HG02884 (cell line): Measurements from ENCODE around the gene RPUSD1.
A peak's percentile ranks its signal among the peaks of the same experiment; 100 is the strongest.
"Not testable (repeated sequence)": the region's sequence is repeated elsewhere in the genome, so short reads cannot be mapped to it uniquely, and the experiment has no call there.

Experiments used
- ATAC-seq: cut with Tn5 transposase; IDR thresholded peaks from one replicate; pipeline ENCODE4 v1.9.1; 2021; ENCODE audit warnings: mild to moderate bottlenecking, moderate library complexity; ENCODE audit not compliant: unreplicated experiment

RPUSD1 gene, protein sequence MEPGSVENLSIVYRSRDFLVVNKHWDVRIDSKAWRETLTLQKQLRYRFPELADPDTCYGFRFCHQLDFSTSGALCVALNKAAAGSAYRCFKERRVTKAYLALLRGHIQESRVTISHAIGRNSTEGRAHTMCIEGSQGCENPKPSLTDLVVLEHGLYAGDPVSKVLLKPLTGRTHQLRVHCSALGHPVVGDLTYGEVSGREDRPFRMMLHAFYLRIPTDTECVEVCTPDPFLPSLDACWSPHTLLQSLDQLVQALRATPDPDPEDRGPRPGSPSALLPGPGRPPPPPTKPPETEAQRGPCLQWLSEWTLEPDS

DNA sequence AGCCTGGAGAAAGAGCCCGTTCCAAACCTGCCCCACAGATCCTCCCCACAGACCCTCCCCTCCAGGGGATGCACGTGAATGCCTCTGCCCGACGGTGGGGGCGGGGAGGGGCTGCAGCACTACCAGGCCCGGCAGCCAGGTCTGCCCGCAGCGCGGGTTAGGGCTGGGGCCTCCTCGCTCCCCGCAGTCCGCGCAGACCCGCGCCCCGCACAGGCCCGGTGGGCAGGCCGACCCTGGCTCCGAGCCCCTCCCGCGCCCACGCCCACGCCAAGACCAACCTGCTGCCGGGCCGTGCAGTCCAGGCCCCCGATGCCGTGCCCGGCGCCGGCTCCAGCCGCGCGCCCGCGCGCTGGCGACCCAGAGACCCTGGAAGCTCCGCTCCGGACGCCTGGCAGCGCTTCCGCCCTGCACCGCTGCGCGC is at the start of gene RPUSD1:
RPUSD1 (minus strand) TSS at position 404 of the 421 bp plus-strand sequence. CDS start 644 bp downstream, outside the sequence.
- peak; percentile 16 for ATAC-seq

DNA sequence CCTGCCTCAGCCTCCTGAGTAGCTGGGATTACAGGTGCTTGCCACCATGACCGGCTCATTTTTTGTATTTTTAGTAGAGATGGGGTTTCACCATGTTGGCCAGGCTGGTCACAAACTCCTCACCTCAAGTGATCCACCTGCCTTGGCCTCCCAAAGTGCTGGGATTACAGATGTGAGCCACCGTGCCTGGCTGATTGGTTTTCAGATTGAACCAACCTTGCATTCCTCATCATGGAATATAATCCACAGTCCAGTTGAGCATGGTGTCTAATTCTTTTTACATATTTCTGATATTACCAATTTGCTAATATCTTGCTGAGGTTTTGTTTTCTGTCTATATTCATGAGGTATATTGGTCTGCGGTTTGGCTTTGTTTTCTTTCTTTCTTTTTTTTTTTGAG is 48.6 kb upstream of the RPUSD1 start:
- ATAC-seq = not testable (repeated sequence)

DNA sequence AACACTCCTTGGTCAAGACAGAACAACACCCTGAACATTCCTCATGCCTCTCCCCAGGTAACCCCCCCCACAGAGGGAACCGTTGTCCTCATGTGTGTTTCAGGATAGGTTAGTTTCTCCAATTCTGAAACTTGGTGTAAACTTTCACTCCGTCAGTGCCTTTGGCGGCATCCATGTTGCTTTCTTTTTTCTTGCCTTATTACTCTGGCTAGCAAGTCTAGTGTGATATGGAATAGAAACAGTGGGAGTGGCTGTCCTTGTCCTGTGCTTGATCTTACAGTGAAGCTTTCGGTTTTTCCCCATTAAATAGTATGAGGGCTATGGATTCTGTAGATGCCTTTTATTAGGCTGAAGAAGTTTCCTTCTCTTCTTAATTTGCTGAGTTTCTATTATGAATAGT is 48.0 kb upstream of the RPUSD1 start:
- no peak for ATAC-seq

DNA sequence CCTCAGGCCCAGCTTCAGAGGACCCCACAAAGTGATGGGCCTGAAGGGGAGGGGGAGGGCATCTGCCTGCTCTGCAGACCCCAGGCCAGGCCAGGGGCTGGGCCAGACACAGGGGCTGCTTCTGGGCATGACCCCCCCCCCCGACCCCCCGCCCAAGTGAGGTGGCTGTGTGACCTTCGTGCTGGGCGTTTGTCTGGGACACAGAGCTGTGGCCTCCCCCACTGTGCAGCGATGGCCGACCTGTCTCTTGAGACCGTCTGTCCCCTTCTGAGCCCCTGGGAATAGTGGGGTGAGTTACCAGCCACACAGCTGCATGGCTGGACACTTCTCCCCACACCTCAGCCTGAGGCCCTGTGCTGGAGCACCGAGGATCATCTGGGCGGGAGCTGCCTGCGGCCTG is 47.2 kb upstream of the RPUSD1 start:
- no peak for ATAC-seq

DNA sequence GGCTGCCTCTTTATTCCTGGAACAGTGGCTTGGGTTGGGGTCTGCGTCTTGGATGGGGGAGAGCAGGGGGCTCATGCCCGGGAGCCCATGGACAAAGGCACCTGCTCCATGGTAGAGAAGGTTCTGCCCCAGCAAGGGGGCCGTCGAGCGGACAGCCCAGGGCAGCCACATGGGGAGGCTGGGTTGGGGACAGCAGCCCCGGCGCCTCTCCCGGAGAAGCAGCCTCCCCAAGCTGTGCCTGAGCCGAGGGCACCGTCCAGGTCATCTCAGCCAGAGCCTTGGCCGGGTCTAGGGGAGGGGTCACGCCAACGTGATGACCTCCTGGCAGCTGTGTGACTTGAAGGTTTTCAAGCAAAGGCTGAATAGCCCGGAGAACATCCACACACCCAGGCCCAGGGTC is 45.2 kb upstream of the RPUSD1 start:
- no peak for ATAC-seq

DNA sequence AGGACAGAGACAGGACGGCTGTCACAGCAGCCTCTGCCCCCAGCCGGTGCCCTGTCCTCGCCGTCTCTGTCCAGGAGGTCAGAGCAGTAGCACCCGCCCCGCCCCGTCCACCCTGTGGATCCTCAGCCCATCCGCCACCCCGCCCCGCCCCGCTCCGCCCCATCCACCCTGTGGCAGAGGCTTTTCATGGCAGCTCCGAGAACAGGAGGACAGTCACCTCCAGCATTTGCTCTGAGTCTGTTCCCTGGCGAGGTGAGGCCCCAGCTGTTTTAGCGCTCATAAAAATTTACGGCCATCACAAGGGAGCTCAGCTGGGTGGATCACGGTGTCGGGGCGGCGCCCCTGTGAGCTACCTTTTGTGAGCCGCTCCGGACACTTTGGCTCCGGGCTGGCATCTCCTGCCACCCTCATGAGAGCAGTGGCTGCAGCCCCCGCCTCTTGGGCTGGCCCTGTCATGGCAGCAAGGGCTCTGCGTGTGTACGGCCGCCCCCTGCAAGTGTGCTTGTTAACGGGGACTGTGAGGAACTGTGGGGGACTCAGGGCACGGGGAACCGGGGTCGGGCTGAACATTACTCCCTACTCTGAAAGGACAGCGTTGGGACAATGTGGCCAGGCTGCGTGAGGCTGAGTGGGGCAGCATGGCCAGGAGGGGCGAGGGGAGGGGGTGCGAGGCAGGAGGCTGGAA is 44.6 kb upstream of the RPUSD1 start:
- ATAC-seq = no peak

DNA sequence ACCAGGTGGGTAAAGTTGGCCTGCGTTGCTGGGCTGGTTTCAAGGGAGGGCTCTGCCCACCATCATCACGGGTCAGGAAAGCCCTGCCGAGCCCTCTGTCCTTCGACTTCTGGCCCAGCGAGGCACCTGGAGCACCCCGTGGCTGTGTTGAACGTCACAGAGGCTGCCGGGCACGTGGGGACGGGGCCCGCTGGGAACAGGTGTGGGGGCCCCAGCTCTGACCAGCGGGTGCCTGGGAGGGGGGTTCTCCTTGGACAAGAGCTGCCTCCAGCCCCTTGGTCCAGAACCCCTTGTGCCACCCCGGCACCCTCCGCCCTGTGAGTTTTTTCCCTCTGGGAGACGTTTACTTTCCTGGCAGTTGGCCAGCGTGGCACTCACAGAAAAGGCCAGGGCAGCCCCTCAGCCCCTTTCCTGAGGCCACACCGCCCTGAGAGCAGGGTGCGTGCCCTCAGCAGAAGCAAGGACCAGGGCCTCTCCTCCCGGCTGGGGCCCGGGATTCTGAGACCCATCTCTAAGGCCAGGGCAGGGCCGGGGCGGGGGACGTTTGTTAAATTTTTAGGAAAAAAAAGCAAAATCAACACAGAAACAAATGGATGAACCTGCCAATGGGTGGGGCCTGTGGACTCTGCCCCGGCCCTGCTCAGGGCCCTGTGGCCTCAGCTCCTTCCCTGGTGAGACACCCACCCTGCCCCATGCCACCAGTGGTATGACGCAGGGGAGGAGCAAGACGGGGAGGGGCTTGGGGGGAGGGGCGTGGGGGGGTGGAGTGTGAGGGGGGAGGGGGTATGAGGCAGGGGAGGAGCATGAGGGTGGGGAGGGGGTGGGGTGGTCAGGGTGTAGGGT is 43.6 kb upstream of the RPUSD1 start:
- ATAC-seq = no peak

DNA sequence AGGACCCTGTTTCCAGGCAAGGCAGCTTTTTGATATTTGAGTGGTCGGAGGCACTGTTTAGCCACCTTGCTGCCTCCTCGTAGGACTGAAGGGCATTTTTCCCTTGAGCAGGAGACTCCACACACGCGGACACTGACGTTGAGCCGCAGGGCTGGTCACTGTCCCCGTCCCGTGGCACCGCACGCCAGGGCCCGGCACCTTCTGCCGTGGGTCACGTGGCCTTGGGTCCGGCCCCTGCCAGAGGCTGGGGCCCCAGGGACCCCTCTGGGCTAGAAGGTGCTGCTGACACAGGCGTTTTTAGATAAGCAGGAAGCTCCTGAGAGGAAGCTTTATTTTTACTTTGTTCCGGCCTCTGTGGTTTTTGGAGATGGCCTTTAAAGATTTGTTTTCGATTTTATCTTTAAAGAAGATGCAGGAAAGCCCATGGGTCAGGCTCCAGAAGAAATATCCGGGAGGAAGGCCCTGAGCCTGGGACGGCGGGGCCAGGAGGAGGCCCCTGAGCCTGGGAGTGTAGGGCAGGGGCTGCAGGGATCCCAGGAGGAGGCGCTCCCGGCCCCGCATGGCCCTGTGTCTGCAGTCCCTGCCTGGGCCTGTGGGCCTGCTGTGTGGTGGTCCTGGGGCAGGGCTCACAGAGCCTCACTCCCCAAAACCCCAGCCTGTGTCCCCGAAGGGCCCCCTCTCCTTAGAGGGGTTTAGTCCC is 42.8 kb upstream of the RPUSD1 start:
- no peak for ATAC-seq

DNA sequence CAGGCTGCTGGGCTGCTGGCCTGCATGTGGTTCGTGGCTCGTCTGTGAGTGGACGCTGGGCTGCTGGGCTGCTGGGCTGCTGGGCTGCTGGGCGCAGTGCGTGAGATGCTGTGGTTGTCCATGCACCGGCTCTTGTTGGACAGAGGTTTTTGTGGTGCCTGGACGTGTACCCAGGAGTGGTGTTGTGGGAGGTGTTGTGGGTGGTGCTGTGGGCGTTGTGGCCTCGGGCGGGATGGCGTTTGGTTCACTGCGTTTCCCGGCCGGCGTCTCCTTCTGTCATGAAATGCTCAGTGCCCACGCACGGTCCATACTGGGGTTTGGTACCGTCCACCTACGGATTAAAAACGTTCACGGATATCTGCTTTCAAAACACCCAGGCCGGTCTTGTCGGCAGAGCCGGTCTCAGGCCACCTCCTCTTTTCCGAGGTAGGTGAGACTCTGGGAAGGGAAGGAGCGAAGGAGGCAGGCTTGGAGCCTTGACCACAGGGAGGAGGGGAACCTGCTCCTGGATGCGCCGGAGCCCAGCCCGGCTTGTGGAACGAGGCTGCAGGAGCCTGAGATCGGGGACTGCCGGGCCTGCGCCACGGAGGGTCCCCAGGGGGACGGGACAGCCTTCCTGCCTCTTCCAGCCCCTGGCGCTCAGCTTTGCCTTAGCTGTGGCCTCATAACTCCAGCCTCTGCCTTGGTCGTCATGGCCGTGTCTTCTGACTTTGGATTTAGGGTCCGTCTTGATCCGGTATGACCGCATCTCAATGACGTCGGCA is 42.1 kb upstream of the RPUSD1 start:
- ATAC-seq = no peak

DNA sequence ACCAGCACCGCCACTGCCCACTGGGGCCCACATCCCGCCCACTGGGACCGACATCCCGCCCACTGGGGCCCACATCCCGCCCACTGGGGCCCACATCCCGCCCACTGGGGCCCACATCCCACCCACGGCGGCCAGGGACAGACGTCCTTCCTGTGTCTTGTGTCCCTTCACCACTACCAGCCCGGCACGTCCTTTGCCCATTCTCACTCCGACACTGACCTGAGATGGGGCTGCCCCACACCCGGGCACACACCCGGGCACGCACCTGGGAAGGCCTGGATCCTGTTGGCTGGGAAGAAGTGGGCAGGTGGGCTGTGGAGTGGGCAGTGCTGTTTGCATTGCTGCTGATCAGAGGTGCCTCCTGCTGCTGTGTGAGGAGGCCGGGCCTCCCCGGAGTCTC is 40.7 kb upstream of the RPUSD1 start:
- ATAC-seq = no peak

DNA sequence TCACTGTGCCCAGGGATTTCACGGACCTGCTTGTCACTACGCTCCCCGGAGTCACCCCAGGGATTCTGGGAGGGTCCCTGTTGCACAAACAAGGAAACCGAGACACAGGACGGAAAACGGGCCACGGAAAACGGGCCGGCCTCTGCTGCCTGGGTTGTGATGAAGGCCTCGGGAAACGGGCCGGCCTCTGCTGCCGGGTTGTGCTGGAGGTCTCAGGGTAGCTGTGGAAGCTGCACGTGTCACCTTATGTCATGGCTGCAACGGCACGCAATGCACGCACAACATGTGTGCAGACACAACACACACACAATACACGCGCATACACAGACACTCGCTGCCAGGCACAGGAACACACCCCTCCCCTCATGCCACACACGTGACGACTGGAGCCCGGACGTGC is 39.3 kb upstream of the RPUSD1 start:
- no peak for ATAC-seq

DNA sequence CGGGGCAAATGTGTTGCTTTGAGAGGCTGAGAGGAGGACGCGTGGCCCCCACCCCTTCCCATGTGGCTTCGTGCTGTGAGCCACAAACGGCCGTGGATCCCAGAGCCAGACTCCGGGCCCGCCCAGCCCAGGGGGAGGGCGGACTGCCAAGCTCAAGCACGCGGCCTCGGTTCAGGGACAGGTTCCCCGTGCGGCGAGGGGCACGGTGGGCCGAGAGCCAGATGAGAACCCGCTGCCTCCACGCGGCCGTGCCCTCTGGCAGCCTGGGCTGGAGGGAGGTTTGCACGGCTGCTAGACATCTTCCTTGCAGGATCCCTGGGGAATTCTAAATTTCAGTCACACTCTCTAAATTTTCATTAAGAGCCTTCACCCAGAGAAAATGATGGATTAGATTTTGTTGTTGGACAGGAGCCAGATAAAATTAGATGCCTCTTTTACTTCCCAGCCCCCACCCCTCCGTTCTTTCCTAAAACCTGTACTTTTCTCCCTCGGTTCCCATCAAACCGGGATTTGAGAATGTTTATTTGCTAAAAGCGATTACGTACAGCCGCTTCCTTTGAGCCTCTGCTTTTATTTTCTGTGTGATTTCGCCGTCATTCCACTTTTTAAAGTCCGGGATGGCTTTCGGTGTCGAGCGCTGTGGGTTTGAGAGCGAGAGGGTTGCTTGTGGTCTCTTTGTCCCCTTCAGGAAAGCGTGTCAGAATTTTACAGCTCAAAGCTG is 37.3 kb upstream of the RPUSD1 start:
- ATAC-seq = no peak

DNA sequence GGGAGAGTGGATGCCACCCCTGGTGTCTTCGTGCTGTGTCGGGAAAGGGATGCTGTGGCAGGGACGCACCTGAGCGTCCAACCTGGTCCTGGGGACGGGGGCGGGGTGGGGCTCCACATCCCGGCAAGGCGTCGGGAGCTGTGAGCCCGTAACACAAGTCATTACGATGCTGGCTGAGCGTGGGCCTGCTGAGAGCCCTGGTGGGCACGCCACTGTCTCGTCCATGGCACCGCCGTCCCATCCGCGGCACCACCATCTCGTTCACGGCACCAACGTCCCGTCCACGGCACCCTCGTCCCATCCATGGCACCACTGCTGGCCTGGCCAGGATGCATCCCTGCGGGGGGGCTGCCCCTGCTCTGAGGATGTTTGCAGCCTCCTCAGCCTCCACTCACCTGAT is 36.4 kb upstream of the RPUSD1 start:
- ATAC-seq = no peak

DNA sequence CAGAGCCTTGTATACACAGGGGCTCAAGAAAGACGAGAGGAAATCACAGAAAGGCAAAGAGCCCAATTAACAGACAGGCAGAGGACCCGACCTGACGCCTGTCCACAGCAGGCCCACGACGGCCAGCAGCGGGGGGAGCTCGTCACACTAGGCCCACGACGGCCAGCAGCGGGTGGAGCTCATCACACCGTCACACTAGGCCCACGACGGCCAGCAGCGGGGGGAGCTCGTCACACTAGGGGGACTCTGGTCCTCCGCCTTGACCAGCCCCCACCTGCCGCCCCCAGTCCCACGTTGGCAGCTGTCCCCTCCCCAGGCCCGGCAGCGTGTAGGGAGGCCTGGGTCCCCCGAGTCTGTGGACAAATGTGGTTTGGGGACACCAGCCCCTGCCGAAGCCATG is 36.0 kb upstream of the RPUSD1 start:
- ATAC-seq = no peak

DNA sequence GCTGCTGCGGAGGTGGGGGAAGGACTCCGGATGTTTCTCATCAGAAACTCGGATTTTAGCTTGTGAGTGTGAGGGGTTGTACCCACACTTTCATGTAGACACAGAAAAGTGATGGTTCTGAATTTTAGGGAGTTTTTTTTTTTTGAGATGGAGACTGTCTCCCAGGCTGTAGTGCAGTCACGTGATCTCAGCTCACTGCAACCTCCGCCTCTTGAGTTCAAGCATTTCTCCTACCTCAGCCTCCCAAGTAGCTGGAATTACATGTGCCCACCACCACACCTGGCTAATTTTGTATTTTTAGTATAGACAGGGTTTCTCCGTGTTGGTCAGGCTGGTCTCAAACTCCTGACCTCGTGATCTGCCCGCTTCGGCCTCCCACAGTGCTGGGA is 34.7 kb upstream of the RPUSD1 start:
- ATAC-seq = no peak

DNA sequence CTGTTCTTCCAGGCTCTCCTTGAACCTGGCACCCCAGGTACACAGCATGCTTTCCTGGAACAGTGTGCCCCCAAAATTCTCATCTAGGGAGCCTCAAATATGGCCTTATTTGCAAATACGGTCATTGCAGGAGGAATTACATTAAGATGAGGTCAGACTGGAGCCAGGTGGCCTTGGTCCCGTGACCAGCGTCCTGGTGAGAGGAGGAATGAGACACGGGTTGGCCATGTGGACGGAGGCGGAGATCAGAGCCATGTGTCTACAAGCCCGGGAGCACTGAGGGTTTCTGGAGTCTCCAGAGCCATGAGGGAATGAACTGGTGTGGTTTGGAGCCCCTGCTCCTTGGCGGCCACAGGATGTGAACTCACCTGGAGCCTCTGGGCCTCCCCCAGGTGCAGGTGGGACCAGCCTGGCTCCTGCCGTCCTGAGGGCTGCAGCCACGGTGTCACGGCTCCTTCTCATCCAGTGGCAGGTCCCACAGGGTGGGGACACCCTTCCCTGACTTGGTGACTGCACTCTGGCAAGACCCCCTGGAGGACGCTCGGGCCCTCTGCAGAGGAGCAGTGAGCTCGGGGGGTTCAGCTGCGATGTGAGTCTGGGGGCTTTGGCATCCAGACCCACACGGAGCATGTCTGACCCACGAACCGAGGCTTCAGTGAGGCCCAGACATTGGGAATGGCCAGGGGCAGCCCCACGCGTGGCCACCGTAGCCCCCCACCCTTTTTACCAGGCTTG is 34.2 kb upstream of the RPUSD1 start:
- no peak for ATAC-seq

DNA sequence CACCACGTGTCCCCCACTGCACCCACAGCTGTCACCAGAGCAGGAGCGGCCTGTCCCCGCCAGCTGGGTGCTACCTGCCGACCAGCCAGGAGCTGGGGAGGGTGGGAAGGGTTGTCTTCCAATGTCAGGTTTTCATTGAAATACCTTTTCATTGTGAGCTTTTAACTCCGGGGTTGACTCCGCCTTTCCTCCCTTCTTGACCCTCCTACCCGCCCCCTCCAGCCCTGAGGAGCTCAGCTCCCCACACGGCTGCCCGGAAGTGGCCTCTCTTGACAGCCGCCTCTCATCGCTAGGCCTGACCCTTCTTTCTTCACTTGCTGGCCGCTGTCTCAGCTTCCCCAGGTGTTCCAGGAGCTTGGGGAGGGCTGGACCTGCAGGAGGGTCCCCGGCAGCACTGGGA is 33.6 kb upstream of the RPUSD1 start:
- no peak for ATAC-seq

DNA sequence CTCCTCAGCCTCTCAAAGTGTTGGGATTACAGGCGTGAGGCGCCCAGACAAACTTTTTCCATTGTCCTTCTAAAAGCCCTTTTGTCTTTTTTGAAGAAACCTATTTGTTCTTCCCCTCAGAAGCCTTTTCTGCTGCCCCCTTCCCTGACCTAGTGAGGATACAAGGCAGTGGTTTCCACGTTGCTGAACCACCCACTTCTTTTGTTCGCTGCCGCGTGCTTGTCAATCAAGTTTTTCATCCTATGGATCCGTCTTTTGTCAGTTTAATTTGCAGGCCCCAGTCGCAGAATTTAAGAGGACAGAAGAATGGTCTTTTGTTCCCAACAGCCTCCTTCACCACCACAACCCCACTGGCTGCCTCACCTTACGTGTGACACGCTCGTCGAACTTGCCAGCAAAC is 32.6 kb upstream of the RPUSD1 start:
- no peak for ATAC-seq

DNA sequence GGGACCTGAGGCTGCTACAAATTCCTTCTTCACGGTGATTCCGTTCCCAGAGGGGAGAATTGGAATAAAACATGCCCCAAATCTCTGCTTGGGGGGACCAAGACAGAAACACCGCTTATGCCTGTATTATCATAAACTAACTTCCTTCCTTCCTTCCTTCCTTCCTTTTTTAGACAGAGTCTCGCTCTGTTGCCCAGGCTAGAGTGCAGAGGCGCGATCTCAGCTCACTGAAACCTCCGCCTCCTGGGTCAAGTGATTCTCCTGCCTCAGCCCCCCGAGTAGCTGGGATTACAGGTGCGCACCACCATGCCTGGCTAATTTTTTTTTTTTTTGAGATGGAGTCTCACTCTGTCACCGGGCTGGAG is 31.8 kb upstream of the RPUSD1 start:
- not testable (repeated sequence) for ATAC-seq
